ENCODE results near the gene PLXNA2.

Gene PLXNA2

DNA sequence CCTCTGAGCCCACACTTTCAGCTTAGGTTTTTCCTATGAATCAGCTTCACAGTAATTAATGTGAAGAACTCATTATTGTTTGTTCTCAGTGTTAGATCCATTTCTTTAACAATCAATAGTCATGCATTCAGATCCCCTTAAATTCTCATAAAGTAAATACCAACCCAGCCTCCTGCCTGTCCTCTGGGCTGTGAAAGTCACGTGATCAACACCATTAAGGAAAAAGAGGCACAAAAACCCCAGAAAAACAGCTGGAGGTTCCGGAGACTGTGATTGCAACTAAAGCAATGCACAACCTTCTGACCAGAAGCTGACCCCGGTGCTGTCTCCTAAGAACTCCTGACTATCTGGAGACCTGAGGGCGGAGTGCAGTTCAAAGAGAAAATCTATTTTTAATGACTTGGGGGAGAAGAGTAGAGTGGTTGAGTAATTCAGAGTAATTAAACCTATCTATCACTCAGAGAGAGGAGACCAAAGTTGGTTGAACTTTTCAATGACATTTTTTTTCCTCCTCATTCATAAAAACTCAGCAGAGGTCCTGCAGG, 132.5 kb downstream of the PLXNA2 start:
- DNase-seq, result no peak

DNA sequence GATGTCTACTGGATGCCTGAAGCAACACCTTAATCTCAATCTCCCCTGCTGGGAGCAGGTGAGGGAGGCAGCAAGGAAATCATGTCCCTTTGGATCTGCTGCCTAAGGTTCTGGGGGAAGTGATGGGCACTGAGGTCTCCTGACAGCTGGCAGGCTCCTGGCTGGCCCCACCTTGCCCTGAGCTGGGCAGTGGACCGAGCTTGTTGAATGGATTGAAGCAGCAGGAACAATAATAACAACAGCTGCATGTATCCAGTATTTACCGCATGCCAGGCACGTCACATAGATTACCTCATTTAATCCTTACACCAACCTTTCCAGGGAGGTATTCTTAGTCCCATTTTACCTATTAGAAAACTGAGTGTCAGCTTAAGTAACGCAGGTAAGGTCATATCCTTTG, 133.9 kb downstream of the PLXNA2 start:
- DNase-seq, result no peak

DNA sequence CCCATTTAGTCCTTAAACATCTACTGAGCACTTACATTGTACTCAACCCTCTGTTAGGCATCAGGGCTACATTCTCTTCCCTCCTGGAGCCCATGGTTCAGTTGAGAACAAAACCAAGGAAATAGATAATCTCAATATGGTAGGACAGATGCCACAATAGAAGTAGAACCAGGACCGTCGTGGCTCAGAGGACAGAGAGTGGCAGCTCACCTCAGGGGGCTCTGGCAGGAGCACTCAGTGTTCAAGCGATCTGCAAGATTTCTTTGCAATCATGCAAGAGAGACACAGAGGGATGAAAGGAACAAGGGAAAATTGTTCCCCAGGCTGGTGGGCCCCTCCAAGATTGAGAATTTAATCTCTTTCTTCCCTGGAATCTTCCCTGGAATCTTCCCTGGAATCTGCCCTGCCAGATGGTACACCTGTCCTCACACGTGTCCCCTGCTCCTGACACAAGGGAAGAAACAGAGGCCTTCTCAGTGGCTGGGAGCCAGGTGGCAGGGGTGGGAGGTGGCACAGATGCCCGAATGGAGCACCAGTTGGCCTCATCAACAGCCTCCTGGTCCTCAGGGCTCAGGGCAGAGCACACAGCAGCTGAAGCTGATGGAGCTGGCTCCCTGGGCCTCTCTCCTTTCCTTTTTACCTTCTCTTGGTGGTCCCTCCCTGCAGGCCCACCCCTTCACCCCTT, 135.4 kb downstream of the PLXNA2 start:
- no peak for DNase-seq

DNA sequence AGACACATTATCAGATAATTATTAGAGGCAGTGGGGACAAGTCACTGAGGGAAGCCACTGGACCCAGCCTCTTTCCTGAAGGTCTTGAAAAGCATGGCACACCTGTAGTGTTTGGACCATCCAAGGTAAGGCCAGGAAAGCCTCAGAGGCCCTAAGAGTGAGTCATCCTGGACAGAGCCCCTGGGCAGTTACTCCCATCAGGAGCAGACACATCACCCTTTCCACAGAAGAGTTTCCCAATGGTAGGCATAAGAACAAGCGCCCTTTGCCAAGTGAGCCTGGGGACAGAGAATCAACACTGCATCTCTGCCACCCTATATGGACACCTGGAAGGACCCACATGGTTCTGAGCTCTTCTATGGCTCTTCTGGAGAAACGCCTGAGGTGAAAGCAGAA, 136.0 kb downstream of the PLXNA2 start:
- no peak for DNase-seq

DNA sequence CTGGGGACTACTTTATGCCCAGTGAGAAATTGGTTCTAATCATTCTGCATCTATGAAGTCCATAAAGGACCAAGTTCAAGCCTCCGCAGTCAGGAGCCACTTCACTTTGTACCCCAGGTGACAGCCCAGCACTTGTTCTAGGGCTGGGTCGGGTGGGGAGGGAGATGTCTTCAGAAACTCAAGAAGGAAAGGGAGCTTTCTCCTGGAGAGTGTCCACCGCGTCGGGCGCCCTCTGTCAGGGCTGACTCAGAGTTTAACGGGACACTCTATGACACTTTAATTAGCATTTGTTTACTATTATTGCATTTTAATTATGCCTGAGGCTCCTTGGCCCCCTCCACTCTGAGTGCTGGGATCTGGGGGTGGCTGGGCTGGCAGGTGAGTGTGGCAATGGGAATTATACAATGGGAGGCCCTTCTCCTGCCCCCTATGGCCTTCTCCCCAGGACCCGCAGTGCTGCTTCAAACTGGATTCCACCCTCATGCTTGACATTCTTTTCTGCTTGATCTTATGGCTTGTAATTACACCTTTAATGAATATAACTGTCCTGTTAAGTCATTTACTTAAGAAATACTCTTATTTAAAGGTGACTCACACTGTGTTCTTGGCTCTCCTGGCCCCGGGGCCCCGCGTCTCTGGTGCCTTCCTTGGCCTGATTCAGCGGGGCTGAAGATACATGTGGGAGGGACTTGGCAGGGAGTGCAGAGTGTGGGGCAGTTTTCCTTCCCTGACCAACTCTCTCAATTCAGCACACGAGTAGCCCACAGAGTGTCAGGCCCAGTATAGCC, 136.6 kb downstream of the PLXNA2 start:
- DNase-seq, result no peak

DNA sequence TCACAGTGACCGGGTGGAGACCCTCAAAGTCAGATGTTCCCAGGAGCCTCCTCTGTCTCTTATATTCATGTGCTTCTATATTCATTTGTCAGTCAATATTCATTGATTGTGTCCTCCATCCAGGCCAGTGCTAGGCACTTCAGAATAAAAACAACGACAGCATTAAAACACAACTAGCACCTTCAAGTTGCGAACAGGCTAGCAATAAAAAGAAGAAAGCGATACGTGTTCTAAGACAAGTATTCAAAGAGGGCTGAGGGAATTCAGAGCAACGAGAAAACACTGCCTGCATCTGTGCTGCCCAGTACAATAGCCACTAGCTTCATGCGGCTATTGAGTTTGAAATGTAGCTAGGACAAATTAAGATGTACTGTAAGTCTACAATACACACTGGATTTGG, 138.0 kb downstream of the PLXNA2 start:
- no peak for DNase-seq

DNA sequence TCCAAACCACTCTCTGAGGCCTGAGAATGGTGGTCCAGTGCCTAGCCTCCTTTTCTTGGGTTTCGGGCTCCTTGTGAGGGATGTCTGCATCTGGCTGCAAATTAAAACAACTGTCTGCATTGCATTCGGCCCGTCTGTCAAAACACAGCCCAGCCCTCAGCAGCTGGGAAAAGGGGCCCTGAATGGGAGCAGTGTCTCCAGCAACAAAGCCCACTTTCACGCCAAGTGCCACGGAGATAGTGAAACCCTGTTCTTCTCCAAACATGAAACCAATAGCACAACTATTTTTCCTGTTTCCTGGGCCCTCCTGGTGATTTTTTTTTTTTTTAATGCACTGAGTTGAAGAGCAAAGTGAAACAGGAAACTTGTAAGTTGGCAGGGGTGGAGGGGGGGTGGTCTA, 138.4 kb downstream of the PLXNA2 start:
- no peak for DNase-seq

DNA sequence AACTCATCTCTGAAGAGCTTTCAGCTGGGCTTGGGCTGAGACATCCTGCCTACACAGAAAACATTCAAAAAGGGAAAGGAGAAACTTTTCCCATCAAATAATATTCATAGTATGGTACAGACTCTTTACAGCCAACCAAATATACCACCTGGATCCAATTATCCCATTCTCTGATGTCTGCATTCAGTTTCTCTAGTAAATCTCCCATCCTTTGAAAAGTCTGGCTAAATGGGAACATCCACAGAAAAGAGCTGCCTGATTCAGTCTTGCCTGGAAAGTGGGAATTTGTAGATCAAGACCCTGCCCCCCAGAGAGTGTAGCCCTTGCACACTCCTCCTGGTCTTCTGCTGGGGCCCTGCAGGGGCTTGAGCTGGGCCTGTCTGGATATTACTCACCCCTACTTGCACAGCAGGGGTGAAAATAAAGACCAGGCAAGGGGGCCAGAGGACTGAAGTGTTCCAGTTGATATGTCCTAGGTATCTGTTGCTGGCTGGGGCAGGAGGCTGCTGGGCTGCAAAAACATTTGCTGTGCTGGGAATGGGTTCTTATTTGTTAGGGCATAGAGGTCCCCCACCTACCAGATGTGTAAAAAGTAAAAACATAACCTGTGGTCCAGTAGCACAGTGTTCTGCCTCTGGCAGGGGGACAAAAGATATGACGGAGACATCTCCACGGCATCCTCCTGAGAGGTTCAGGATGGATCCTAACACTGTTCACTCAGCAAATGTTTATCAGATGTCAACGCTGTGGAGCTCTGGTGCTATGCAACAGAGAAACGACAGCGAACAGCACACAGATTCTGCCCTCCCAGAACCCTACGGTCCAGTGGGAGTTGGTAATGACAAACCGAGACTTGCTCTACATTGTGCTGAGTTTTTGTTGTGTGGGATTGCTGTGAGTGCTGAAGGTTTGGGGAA, 140.3 kb downstream of the PLXNA2 start:
- no peak for DNase-seq

DNA sequence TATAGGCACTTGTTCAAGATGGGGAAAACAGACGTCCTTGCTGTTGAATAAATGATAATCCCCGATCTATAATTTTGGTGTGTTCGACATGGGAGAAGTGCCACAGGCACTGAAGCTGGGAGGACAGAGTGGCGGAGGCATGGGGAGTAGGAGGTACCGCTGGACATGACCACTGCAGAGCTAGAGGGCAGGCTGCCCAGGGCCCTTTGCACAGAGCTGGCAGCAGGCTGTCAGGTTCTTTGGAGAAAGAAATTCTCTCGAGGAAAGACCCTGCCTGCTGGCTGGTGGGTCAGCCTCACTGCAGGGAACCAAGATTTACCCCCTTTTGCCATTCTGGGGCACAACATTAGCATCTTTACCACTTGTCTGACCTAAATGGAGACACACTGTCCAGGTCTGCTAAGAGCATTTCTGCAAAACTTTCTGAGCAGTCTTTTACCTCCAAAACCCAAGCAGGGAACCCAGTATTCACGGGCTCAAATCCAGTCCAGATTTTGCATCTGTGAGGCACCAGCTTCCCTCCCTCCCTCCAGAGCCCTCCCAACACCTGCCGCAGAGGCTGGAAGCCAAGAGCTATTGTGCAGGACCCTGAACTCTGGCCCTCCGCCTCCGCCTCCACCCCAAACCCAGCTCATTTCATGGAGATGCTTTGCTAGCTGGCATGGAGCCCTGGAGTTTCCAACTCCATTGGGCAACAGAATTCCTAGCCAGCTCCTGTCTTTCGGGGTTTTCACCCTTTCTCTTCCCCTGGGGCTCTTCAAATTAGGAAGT, 142.3 kb downstream of the PLXNA2 start:
- no peak for DNase-seq

DNA sequence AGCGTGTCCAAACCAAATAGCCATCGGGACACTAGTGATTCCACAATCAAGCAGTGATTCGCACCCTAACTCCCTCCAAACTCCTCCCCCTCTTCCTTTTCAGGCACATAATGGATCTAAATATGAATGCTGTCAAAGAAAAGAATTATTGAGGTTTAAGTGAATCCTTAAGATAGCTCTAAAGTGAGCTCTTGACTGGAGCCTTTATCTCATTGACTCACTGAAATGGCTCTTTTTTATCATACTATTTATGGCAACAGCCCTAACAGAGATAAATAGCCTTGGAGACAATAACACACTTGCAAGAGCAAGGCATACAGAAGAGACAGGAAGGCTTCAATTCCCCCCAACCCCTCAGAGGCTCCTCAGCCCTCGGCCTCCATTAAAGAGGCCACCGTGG, 143.3 kb downstream of the PLXNA2 start:
- DNase-seq, result no peak

DNA sequence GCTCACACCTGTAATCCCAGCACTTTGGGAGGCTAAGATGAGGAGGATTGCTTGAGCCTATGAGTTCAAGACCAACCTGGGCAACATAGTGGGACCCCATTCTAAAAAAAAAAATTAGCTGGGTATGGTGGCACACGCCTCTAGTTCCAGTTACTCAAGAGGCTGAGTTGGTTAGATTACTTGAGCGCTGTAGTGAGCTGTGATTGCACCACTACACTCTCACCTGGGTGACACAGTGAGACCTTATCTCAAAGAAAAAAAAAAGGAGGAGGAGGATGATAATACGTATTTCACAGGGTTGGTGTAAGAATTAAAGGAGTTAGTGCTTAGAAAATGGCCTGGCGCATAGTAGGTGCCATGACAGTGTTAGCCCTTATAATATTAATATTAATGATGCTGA, 144.1 kb downstream of the PLXNA2 start:
- DNase-seq, result no peak

DNA sequence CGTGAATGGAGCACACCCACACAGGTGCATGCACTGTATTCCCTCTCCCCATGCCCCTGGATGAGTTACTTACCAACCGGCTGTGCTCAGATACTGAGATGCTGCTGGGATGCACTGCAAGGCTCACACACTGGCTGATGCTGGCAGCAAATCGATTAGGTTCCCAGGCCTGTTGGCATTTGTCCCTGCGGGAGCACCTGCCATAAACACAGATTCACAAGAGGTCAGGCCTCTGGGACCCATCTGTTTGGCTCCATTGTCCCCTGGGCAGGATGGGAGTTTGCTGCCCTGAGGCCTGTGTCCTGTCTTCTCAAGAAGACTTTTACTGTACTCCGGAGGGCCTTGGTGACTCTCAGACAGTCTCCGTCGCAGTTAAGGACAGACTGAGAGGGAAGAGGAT, 145.4 kb downstream of the PLXNA2 start:
- no peak for DNase-seq

DNA sequence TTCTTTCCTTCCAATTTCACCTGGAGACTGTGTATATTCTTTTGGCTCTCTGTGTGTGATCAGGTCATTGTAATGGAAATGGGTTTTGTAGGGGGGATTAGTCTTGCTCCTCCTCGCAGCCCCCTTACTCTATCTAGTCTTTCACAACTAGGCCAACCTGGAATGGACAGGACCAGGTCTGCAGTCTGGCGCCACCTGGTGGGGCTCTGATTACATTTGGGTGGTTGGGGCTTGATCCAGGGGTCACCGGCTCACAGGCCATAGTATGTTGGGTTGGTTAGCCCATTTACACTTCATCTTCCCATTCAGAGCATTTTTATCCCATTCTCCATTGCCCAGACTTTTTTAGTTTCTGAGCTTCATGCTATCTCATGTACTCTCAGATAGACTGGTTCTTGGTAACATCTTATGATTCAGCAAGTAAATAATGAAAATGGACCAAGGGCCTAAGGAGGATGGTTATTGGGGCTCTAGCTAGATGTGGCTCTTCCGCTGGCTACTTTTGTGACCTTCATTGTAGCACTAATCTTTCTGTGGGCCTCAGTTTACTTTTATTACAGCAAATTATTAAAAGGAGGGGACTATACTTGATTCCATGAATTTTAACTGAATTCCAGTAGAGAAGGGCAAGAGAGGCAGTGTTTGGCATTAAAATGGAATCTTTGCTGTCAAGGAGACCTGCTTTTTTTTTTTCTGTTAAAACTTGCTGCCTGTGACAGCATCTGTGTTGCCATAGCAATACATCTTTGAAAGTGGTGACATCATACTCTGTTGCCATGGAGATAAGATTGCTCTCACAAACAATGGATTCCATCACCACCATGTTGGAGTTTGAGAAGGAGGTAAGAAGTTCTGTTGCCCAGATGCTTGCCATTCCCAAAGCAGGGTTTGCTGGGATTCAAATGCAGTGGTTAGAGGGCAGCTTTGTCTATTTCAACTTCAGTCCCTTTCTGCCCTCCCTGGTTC, 150.1 kb downstream of the PLXNA2 start:
- peak; percentile 40 to 58 for DNase-seq

DNA sequence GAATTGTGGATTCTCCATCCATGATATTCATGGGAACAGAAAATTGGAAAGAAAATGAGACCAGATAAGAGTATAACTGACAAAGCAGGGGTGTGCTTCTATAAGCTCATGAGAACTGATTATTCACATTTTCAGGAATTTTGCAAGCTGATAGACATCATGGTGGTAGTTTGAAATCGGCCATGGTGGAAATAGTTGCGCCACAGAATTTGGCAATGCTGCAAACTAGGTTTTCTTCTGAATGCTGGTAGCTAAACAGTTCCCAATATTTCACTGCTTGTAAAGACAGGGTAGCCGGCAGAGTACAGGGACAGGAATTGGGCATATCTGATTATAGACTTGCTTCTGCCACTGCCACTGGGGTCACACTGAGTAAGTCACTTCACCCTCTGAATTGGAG, 151.1 kb downstream of the PLXNA2 start:
- no peak for DNase-seq

DNA sequence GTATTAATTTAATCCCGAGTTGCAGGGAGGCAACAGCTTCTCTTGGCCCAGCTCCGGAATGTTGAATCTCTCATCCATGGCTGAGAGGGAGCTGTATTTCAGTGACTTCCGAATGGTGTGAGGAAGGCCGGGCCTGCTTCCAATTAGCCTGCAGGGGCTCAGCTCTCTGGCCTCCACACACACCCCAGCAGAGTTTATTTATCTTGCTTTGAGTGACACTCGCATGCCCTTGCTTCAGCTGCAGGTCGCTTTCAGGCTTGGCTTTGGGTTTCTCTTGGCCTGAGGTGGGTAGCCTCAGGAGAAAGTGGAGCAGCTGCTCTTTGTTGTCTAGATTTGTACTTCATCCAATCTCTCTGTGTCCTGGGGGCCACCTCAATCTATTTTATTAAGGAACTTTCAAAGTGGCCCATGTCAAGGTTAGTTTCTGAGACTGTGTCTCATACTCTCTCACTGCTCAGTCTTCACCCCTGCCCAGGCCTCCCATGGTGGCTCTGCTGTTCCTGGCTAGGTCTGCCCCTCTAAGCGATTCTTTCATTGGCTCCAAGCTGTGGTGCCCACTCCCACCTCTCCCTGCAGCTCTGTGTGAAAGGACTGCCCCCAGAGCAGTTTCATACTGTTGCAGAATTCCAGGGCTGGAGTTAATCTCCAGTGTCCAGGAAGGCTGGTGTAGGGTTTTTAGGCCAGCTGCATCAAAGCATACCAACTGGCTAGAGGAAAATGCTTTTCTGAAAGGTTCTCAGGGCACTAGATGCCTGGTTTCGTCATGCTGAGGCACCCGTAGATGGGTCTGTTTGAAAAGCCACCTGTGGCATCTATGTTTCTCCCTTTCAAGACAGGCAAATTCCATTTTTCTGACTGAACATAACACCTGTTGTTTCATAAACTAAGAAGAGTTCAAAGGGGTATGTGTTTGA, 153.5 kb downstream of the PLXNA2 start:
- DNase-seq, result no peak

DNA sequence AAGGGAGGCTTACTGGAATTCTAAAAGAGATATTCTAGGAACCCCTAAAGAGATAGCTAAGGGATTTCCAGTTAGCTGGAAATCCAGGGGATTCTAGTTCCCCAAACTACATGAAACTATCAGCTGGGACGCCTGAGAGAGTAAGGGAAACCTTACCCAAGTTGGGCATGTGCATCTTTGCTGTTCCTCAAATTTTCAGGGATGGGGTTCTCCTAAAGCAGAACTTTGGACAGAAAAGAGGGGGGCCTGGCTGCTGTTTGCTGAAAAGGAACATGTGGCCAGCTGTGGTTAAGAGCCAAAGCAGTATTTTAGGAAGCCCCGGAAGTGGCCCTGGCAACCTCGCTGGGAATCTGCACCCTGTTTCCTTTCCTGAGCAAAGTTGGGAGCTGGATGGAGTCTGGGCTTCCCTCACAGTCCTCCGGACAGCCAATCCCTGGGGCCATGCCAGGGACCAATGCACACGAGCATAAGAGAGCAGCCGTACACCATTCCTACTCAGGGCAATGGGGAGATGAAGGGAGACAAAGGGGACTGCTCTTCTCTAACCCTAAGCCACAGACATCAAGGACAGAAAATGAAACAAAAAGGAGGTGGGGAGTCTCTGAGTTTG, 154.3 kb downstream of the PLXNA2 start:
- no peak for DNase-seq

DNA sequence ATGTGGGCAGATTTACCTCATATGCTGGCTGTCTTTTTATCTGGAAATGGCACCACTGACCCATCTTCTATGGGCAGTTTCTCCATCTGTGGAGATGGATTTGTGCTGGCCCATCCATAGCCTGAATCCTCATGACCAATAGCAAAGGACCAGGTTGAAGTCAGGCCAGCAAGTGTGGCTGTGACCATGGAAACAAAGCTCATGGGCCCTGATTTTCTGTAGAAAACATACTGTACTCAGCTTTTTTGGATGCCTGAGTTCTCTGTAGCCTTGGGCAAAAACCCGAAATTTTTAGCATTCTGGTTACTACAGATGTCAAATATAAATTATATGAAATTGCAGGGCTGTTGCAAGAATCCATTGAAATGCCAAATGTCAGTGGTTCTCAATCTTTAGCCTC, 155.0 kb downstream of the PLXNA2 start:
- DNase-seq, result no peak

DNA sequence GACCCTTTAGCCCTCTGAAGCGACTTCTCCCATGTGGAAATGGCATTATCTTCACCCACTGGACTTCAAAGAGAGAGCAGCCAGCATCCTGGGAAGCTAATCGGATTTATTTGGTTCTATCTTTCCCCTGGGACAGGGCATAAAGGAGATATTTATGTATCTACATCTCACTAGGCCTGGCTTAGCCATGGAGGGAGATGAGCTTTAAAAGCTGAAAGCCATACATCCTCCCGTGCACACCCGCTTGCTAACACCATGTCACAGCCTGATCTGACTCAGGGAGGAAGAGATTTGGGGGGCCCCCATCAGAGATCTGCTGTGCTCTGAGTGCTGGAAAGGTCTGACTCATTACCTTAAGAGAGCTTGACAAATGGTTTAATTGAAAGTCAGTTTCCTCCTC, 155.9 kb downstream of the PLXNA2 start:
- DNase-seq, result no peak

DNA sequence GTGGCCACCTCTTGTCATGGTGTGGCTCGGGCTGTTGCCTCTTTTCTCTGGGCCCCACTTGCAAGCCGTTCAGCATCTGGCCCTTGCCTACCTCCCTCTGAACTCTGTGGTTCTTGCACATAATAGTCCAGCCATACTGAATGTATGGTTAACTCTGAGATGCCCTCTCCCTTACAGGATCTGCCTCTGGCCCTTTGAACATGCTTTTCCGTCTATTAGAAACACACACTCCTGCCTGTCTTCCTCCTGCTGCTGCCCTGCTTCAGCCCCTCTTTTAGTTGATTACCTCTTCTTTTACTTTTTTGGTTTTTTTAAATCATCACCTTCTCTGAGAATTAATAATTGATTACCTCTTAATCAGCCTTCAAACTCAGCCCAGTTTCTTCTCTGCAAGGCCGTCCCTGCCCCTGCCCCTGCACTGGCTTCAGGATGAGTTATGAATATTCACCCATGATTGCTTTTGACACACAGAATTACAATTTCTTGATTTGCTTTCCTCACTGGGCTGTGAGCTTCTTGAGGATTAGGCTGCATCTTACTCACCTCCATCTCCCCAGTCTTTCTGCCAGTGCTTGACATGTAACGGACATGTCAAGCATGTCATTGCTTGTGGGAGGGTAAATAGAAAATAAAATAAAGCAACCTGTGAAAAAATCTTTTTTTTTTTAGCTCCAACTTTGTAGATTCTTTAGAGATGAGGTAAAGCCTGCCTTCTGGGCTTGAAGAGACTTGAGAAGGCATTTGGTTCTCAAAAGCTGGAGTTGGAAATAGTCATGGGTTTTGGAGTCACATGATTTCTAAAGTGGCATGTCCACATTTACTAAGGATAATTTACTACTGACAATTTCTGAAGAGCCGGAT, 158.3 kb downstream of the PLXNA2 start:
- DNase-seq, result no peak
